22Rv1 (cell line): ENCODE results near the gene SRSF1.

ENCODE experiments used
- ZFX ChIP-seq: fragments of 450-650 bp; IDR thresholded peaks from 2 replicates; pipeline ENCODE4 v1.6.1; 2017; ENCODE audit warnings: antibody characterized with exemption, borderline replicate concordance
- TF ChIP-seq, protein P1 (sequence below): fragments of 450-650 bp; IDR thresholded peaks from 2 replicates; pipeline ENCODE4 v1.5.1; 2017; ENCODE audit warnings: mild to moderate bottlenecking

DNA sequence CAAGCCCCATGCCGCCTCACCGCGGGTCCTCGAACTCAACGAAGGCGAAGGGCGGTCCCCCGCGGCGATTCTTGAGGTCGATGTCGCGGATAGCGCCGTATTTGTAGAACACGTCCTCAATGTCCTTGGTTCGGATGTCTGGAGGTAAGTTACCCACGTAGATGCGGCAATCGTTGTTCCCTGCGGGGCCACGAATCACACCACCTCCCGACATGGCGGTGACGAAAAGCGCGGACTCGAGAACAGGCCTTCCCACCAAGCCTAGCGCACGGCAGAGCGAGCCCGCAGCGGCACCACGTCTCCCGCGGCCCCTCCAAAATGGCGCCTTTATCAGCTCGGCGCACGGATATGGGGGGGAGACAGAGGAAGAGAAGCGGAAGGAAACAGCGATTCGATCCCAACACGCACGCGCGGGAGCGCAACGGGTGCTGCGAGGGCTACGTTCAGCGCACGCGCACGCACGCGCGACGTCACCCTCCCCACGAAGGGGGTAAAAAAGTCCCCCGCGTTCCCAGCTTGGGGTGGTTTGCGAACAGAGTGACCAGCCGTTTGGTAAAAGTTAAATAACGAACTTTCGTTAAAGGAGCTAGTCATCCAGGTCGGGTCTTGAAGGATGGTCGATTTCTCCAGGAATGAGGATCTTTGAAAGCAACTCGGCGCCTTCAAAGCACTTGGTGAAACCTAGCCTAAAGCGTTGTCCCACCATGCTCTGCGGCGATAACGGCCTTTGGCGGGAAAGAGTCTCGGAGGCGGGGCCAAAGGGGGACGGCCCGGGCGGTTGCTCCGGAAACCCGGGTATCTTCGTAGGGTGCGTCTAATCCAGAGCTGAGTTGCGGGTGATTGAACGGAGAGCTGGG, at the start of gene SRSF1:
- TF ChIP-seq, protein P1, sequence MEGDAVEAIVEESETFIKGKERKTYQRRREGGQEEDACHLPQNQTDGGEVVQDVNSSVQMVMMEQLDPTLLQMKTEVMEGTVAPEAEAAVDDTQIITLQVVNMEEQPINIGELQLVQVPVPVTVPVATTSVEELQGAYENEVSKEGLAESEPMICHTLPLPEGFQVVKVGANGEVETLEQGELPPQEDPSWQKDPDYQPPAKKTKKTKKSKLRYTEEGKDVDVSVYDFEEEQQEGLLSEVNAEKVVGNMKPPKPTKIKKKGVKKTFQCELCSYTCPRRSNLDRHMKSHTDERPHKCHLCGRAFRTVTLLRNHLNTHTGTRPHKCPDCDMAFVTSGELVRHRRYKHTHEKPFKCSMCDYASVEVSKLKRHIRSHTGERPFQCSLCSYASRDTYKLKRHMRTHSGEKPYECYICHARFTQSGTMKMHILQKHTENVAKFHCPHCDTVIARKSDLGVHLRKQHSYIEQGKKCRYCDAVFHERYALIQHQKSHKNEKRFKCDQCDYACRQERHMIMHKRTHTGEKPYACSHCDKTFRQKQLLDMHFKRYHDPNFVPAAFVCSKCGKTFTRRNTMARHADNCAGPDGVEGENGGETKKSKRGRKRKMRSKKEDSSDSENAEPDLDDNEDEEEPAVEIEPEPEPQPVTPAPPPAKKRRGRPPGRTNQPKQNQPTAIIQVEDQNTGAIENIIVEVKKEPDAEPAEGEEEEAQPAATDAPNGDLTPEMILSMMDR: no peak
- no peak for TF ChIP-seq ZFX
